ENCODE results near the gene CDK17. TPM values are rescaled to one million over a fixed set of nuclear protein-coding genes. Genes with fewer than 3 reads are reported as not detected.

Gene CDK17
- total and polyA plus RNA-seq, 9 of the 15 experiments (the other 6 are each of a cell fraction or from before 2014, with no cell fraction given): 4.8 to 39.3 (median 21.6) TPM

DNA sequence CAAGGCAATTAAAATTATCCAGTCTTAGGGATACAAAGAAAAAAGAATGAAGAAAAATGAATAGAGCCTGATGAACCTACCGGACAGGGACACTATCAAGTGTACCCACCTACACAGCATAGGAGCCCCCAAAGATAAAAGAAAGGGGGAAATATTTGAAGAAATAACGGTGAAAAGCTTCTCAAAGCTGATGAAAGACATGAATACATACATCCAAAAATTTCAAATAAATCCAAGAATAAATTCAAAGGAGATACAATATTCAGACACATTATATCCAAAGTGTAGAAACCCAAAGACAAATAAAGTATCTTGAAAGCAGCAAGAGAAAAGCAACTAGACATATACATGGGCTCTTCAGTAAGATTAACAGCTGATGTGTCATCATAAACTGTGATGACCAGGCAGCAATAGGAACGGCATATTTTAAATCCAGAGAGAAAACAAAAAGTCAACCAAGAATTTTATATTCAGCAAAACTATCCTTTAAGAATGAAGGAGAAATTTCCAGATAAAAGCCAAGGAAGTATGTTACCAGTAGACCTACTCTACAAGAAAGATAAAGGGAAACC, 56.0 kb downstream of the CDK17 start (continued):
- TF ChIP-seq ZKSCAN3 (CRISPR knock-in tag; IDR thresholded peaks at IDR 0.05) (no peak), HNRNPL (IDR thresholded peaks at IDR 0.05; ENCODE audit: low read depth, low read length) (no peak), TRIM24 (IDR thresholded peaks at IDR 0.05) (peak; percentile 79 to 90)
- TF ChIP-seq, protein P1, sequence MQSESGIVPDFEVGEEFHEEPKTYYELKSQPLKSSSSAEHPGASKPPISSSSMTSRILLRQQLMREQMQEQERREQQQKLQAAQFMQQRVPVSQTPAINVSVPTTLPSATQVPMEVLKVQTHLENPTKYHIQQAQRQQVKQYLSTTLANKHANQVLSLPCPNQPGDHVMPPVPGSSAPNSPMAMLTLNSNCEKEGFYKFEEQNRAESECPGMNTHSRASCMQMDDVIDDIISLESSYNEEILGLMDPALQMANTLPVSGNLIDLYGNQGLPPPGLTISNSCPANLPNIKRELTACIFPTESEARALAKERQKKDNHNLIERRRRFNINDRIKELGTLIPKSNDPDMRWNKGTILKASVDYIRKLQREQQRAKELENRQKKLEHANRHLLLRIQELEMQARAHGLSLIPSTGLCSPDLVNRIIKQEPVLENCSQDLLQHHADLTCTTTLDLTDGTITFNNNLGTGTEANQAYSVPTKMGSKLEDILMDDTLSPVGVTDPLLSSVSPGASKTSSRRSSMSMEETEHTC (IDR thresholded peaks at IDR 0.05): no peak
- TF ChIP-seq, protein P2, sequence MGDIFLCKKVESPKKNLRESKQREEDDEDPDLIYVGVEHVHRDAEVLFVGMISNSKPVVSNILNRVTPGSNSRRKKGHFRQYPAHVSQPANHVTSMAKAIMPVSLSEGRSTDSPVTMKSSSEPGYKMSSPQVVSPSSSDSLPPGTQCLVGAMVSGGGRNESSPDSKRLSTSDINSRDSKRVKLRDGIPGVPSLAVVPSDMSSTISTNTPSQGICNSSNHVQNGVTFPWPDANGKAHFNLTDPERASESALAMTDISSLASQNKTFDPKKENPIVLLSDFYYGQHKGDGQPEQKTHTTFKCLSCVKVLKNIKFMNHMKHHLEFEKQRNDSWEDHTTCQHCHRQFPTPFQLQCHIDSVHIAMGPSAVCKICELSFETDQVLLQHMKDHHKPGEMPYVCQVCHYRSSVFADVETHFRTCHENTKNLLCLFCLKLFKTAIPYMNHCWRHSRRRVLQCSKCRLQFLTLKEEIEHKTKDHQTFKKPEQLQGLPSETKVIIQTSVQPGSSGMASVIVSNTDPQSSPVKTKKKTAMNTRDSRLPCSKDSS (IDR thresholded peaks at IDR 0.05; ENCODE audit: low read depth, partially characterized antibody): peak; percentile 82

DNA sequence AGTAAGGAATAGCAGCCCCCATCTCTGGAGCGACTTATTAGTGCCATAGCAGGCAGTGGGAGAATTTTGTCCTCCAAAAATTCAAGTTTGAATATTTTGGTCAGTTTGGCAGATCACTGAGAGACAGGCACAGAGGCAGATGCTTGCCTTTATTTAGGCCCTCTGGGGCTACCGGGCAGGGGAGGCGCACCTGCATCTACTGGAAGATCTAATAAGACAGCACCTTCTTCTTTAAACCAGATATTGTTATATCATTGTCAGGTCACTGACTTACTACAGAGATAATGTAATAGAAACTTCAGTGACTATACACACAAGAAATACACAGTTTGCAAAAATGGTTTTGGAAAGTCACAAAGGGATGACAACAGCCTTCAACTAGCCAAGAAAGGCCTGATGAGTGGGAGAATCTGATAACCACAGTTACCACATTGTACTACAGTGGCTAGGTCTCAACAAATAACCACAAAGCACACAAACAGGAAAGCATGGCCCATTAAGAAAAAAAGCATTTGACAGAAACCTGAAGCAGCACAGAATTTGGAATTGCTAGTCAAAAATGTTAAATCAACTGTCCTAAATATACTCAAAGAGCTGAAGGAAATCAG, 56.8 kb downstream of the CDK17 start:
- peaks cover 13% of the 10 kb centered on the region for H3K9me3 ChIP-seq (replicated peaks; ENCODE audit: control insufficient read depth, insufficient read depth, low read depth, low read length)

More for the DNA sequence above, 56.8 kb downstream of the CDK17 start:
- Histone ChIP-seq H3K36me3 (ENCODE audit: control insufficient read depth, insufficient read depth, low read length) (peaks cover 4% of the 10 kb centered on the region; the same call in 2 of the 3 replicates), H3K27me3 (ENCODE audit: control insufficient read depth in 2 of 2, insufficient read depth in 2 of 2, low read length in 2 of 2) (no peaks in the 10 kb centered on the region), H3K9me1 (ENCODE audit: control insufficient read depth, insufficient read depth, low read length) (no peaks in the 10 kb centered on the region), H3K4me1 (replicated peaks in 1 of 2; ENCODE audit: control insufficient read depth in 2 of 2, insufficient read depth in 2 of 2, low read length in 2 of 2) (no peaks in the 10 kb centered on the region; a peak in 1 of 5 replicates), H3K4me2 (ENCODE audit: insufficient read depth, low read length) (no peak overlapping the region), H3K79me2 (ENCODE audit: control insufficient read depth, insufficient read depth, low read length) (peaks cover 84% of the 10 kb centered on the region), H4K20me1 (replicated peaks; ENCODE audit: control insufficient read depth, insufficient read depth, low read length) (no peaks in the 10 kb centered on the region), H3K4me3 (no peak overlapping the region), H3K9ac (ENCODE audit: insufficient read depth in 1 of 2, low read depth in 2 of 2, low read length in 2 of 2) (no peak overlapping the region), H3K27ac (ENCODE audit: extremely low read depth, low read depth, low read length) (no peak overlapping the region), H2AFZ (ENCODE audit: low read depth, low read length) (no peak overlapping the region)
- ChIA-PET POLR2A (interaction anchor here (1.2 kb wide), 1 partner anchor 9 kb away, joined by 4 read pairs; no protein-coding TSS in a partner anchor), CTCF (ENCODE audit: low intra/inter-chr PET ratio) (no interaction called here)
- DNase-seq (ENCODE audit: extremely low read depth in 1 of 4, low spot score in 3 of 4) (no peak), ATAC-seq (no peak), FAIRE-seq (peak; percentile 29)
- WGBS (ENCODE audit: insufficient coverage, low coverage, missing lambda C conversion rate): 95% methylated on average over 3 of the region's 3 CpGs
- in situ Hi-C loops (cut with MboI): no loop called here
- intact Hi-C loops (cut with micrococcal nuclease): no loop called here
- no TSS peak for BruUV-seq (replicated peaks)
- TF ChIP-seq CBFA2T3 (IDR thresholded peaks at IDR 0.05) (no peak), TARDBP (IDR thresholded peaks at IDR 0.05) (no peak), RB1 (IDR thresholded peaks at IDR 0.05; ENCODE audit: low read depth) (no peak), HLTF (IDR thresholded peaks at IDR 0.05) (no peak)
- TF ChIP-seq, protein P2 (IDR thresholded peaks at IDR 0.05; ENCODE audit: low read depth, partially characterized antibody): no peak
- TF ChIP-seq, protein P3, sequence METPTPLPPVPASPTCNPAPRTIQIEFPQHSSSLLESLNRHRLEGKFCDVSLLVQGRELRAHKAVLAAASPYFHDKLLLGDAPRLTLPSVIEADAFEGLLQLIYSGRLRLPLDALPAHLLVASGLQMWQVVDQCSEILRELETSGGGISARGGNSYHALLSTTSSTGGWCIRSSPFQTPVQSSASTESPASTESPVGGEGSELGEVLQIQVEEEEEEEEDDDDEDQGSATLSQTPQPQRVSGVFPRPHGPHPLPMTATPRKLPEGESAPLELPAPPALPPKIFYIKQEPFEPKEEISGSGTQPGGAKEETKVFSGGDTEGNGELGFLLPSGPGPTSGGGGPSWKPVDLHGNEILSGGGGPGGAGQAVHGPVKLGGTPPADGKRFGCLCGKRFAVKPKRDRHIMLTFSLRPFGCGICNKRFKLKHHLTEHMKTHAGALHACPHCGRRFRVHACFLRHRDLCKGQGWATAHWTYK (CRISPR knock-in tag; IDR thresholded peaks at IDR 0.05): no peak

Measured in K562 (cell line).